ENCODE data around the gene FOCAD. TPM values are rescaled to one million over a fixed set of nuclear protein-coding genes. Genes with fewer than 3 reads are reported as not detected.

FOCAD gene
- total and polyA plus RNA-seq, 2 donors (not counting 1 experiment from before 2014, with no cell fraction given) = 40.3 to 145 TPM

GRCh38 chr9:20788526-20789451 lies 104.7 kb downstream of the FOCAD start:
- Histone ChIP-seq H3K79me2 (ENCODE audit: control insufficient read depth, insufficient read depth, low read length) (no peaks in the 10 kb centered on the region), H3K36me3 (ENCODE audit: control insufficient read depth, insufficient read depth, low read length) (no peaks in the 10 kb centered on the region), H3K4me3 (replicated peaks in 1 of 4; ENCODE audit: control extremely low read depth in 1 of 4, insufficient read depth in 1 of 4, low read depth in 3 of 4, low read length in 4 of 4) (no peak overlapping the region), H3K27me3 (ENCODE audit: control insufficient read depth, insufficient read depth, low read length) (no peaks in the 10 kb centered on the region), H3K4me1 (ENCODE audit: control insufficient read depth, extremely low read depth, insufficient read depth, low read length) (no peaks in the 10 kb centered on the region), H4K20me1 (ENCODE audit: control insufficient read depth, extremely low read depth, insufficient read depth, low read length) (no peaks in the 10 kb centered on the region), H3K27ac (ENCODE audit: insufficient read depth, low read length) (no peak overlapping the region), H2AFZ (ENCODE audit: low read length) (no peak overlapping the region), H3K4me2 (ENCODE audit: extremely low read depth, insufficient read depth, low read length) (no peak overlapping the region), H3K9me3 (ENCODE audit: control insufficient read depth, insufficient read depth, low read depth, low read length) (no peaks in the 10 kb centered on the region), H3K9ac (ENCODE audit: insufficient read depth, low read length) (no peak overlapping the region)
- DNase-seq (ENCODE audit: low read depth in 2 of 2) = peak in 1 of 2 donors; percentile 30
- no peak for TF ChIP-seq CTCF (conservative IDR thresholded peaks at IDR 0.05 in 1 of 2, IDR thresholded peaks at IDR 0.05 in 1 of 2; ENCODE audit: low read depth in 1 of 2, low read length in 2 of 2)
- no peak for TF ChIP-seq EZH2 (IDR thresholded peaks at IDR 0.05; ENCODE audit: low read length, missing control alignments)

GRCh38 chr9:20790721-20791120 lies 106.7 kb downstream of the FOCAD start:
- TF ChIP-seq EZH2 (IDR thresholded peaks at IDR 0.05; ENCODE audit: low read length, missing control alignments) (no peak), CTCF (conservative IDR thresholded peaks at IDR 0.05 in 1 of 2, IDR thresholded peaks at IDR 0.05 in 1 of 2; ENCODE audit: low read depth in 1 of 2, low read length in 2 of 2) (no peak)
- no peak overlapping the region for H3K4me3 ChIP-seq (replicated peaks in 1 of 4; ENCODE audit: control extremely low read depth in 1 of 4, insufficient read depth in 1 of 4, low read depth in 3 of 4, low read length in 4 of 4)
- no peak for DNase-seq (ENCODE audit: low read depth in 2 of 2)
- no peaks in the 10 kb centered on the region for H3K4me1 ChIP-seq (ENCODE audit: control insufficient read depth, extremely low read depth, insufficient read depth, low read length)
- no peak overlapping the region for H2AFZ ChIP-seq (ENCODE audit: low read length)
- H4K20me1 ChIP-seq (ENCODE audit: control insufficient read depth, extremely low read depth, insufficient read depth, low read length) = no peaks in the 10 kb centered on the region
- no peaks in the 10 kb centered on the region for H3K9me3 ChIP-seq (ENCODE audit: control insufficient read depth, insufficient read depth, low read depth, low read length)
- no peaks in the 10 kb centered on the region for H3K27me3 ChIP-seq (ENCODE audit: control insufficient read depth, insufficient read depth, low read length)
- no peak overlapping the region for H3K27ac ChIP-seq (ENCODE audit: insufficient read depth, low read length)
- no peaks in the 10 kb centered on the region for H3K79me2 ChIP-seq (ENCODE audit: control insufficient read depth, insufficient read depth, low read length)
- no peaks in the 10 kb centered on the region for H3K36me3 ChIP-seq (ENCODE audit: control insufficient read depth, insufficient read depth, low read length)
- H3K9ac ChIP-seq (ENCODE audit: insufficient read depth, low read length) = no peak overlapping the region
- H3K4me2 ChIP-seq (ENCODE audit: extremely low read depth, insufficient read depth, low read length) = no peak overlapping the region

- Histone ChIP-seq H3K4me1 (ENCODE audit: control insufficient read depth, extremely low read depth, insufficient read depth, low read length) (no peaks in the 10 kb centered on the region), H4K20me1 (ENCODE audit: control insufficient read depth, extremely low read depth, insufficient read depth, low read length) (no peaks in the 10 kb centered on the region), H3K27ac (ENCODE audit: insufficient read depth, low read length) (no peak overlapping the region), H3K36me3 (ENCODE audit: control insufficient read depth, insufficient read depth, low read length) (no peaks in the 10 kb centered on the region), H2AFZ (ENCODE audit: low read length) (no peak overlapping the region), H3K9ac (ENCODE audit: insufficient read depth, low read length) (no peak overlapping the region), H3K27me3 (ENCODE audit: control insufficient read depth, insufficient read depth, low read length) (no peaks in the 10 kb centered on the region), H3K4me2 (ENCODE audit: extremely low read depth, insufficient read depth, low read length) (no peak overlapping the region), H3K9me3 (ENCODE audit: control insufficient read depth, insufficient read depth, low read depth, low read length) (no peaks in the 10 kb centered on the region), H3K4me3 (replicated peaks in 1 of 4; ENCODE audit: control extremely low read depth in 1 of 4, insufficient read depth in 1 of 4, low read depth in 3 of 4, low read length in 4 of 4) (no peak overlapping the region), H3K79me2 (ENCODE audit: control insufficient read depth, insufficient read depth, low read length) (no peaks in the 10 kb centered on the region)
- TF ChIP-seq EZH2 (IDR thresholded peaks at IDR 0.05; ENCODE audit: low read length, missing control alignments) (no peak), CTCF (conservative IDR thresholded peaks at IDR 0.05 in 1 of 2, IDR thresholded peaks at IDR 0.05 in 1 of 2; ENCODE audit: low read depth in 1 of 2, low read length in 2 of 2) (no peak)
- DNase-seq (ENCODE audit: low read depth in 2 of 2) = no peak
Observed at GRCh38 chr9:20791682-20792081, 107.6 kb downstream of the FOCAD start.

All from fibroblast of lung (primary cell).